ENCODE measurements around the gene SUCO. TPM values are rescaled to one million over a fixed set of nuclear protein-coding genes. Genes with fewer than 3 reads are reported as not detected.

SUCO gene
- polyA plus RNA-seq, 1 experiment, result 5.0 TPM

- Histone ChIP-seq H3K36me3 (ENCODE audit: control insufficient read depth, insufficient read depth, low read length) (no peaks in the 10 kb centered on the region), H3K4me3 (ENCODE audit: low read depth, low read length) (no peak overlapping the region), H3K27me3 (ENCODE audit: control insufficient read depth, insufficient read depth, low read length) (no peaks in the 10 kb centered on the region)
- no peak for DNase-seq (ENCODE audit: low read depth)
- no peak for TF ChIP-seq CTCF (IDR thresholded peaks at IDR 0.05; ENCODE audit: insufficient read depth, low read depth, low read length)
- CTCF ChIA-PET, result no interaction called here
- POLR2A ChIA-PET, result no interaction called here
Observed at GRCh38 chr1:172647987-172648386, 115.0 kb downstream of the SUCO start.

GRCh38 chr1:172650474-172651193 lies 117.7 kb downstream of the SUCO start:
- CTCF ChIA-PET, result no interaction called here

GRCh38 chr1:172653015-172653709 lies 120.2 kb downstream of the SUCO start:
- ChIA-PET POLR2A (interaction anchor here (0.6 kb wide), 1 partner anchor 523 kb away, joined by 4 read pairs; no protein-coding TSS in a partner anchor), CTCF (interaction anchor here (1.5 kb wide), 1 partner anchor 67 kb away, joined by 4 read pairs; no protein-coding TSS in a partner anchor)
- Histone ChIP-seq H3K4me3 (ENCODE audit: low read depth, low read length) (no peak overlapping the region), H3K36me3 (ENCODE audit: control insufficient read depth, insufficient read depth, low read length) (no peaks in the 10 kb centered on the region), H3K27me3 (ENCODE audit: control insufficient read depth, insufficient read depth, low read length) (no peaks in the 10 kb centered on the region)
- TF ChIP-seq CTCF (IDR thresholded peaks at IDR 0.05; ENCODE audit: insufficient read depth, low read depth, low read length), result no peak
- no peak for DNase-seq (ENCODE audit: low read depth)

More at GRCh38 chr1:172650474-172651193, 117.7 kb downstream of the SUCO start:
- TF ChIP-seq CTCF (IDR thresholded peaks at IDR 0.05; ENCODE audit: insufficient read depth, low read depth, low read length), result no peak
- H3K36me3 ChIP-seq (ENCODE audit: control insufficient read depth, insufficient read depth, low read length), result no peaks in the 10 kb centered on the region
- POLR2A ChIA-PET, result no interaction called here
- DNase-seq (ENCODE audit: low read depth), result no peak
- H3K4me3 ChIP-seq (ENCODE audit: low read depth, low read length), result no peak overlapping the region
- H3K27me3 ChIP-seq (ENCODE audit: control insufficient read depth, insufficient read depth, low read length), result no peaks in the 10 kb centered on the region

GRCh38 chr1:172654535-172654934 lies 121.6 kb downstream of the SUCO start:
- POLR2A ChIA-PET, result interaction anchor here (0.5 kb wide), 1 partner anchor 125 kb away, joined by 3 read pairs; no protein-coding TSS in a partner anchor
- Histone ChIP-seq H3K27me3 (ENCODE audit: control insufficient read depth, insufficient read depth, low read length) (no peaks in the 10 kb centered on the region), H3K4me3 (ENCODE audit: low read depth, low read length) (no peak overlapping the region), H3K36me3 (ENCODE audit: control insufficient read depth, insufficient read depth, low read length) (no peaks in the 10 kb centered on the region)
- no peak for TF ChIP-seq CTCF (IDR thresholded peaks at IDR 0.05; ENCODE audit: insufficient read depth, low read depth, low read length)
- CTCF ChIA-PET, result interaction anchor here (0.8 kb wide), 1 partner anchor 18 kb away, joined by 4 read pairs; no protein-coding TSS in a partner anchor
- no peak for DNase-seq (ENCODE audit: low read depth)

- no peak for TF ChIP-seq CTCF (IDR thresholded peaks at IDR 0.05; ENCODE audit: insufficient read depth, low read depth, low read length)
- DNase-seq (ENCODE audit: low read depth), result no peak
- ChIA-PET CTCF (no interaction called here), POLR2A (no interaction called here)
- H3K4me3 ChIP-seq (ENCODE audit: low read depth, low read length), result no peak overlapping the region
- no peaks in the 10 kb centered on the region for H3K27me3 ChIP-seq (ENCODE audit: control insufficient read depth, insufficient read depth, low read length)
- no peaks in the 10 kb centered on the region for H3K36me3 ChIP-seq (ENCODE audit: control insufficient read depth, insufficient read depth, low read length)
Observed at GRCh38 chr1:172656576-172656975, 123.6 kb downstream of the SUCO start.
